Fibroblast of villous mesenchyme (primary cell): ENCODE data around the gene LIN7C. TPM values are rescaled to one million over a fixed set of nuclear protein-coding genes. Genes with fewer than 3 reads are reported as not detected.

Source experiments
- DNase-seq: peaks from one replicate; pipeline ENCODE4 v3.0.0-alpha.2; 2010; ENCODE audit warnings: low read depth
- H3K4me3 ChIP-seq: 2 replicates; pipeline ENCODE4 v1.5.1; 2011; ENCODE audit warnings: low read depth, mild to moderate bottlenecking, low read length
- CTCF ChIP-seq: IDR thresholded peaks from 2 replicates; pipeline ENCODE4 v1.5.1; 2012; ENCODE audit warnings: low read depth, mild to moderate bottlenecking, low read length; ENCODE audit not compliant: insufficient read depth
- total RNA-seq: library from RNA; depleted of rRNA; stranded (reverse); fragments of >200 nt; gene quantifications from 2 replicates; pipeline ENCODE4 v1.2.3, GENCODE V29; 2012

Gene LIN7C
- total RNA-seq, 1 donor: 91.1 TPM

- no peak overlapping the region for H3K4me3 ChIP-seq
- DNase-seq: no peak
- no peak for TF ChIP-seq CTCF
These were observed 6.8 kb upstream of the LIN7C start for GRCh38 chr11:27513389-27513788.

- TF ChIP-seq CTCF: no peak
- DNase-seq: no peak
- H3K4me3 ChIP-seq: no peak overlapping the region
These were observed 5.7 kb upstream of the LIN7C start for GRCh38 chr11:27512238-27512637.

- TF ChIP-seq CTCF: no peak
- H3K4me3 ChIP-seq: no peak overlapping the region
- no peak for DNase-seq
These were observed 3.3 kb upstream of the LIN7C start for GRCh38 chr11:27509908-27510307.

DNA sequence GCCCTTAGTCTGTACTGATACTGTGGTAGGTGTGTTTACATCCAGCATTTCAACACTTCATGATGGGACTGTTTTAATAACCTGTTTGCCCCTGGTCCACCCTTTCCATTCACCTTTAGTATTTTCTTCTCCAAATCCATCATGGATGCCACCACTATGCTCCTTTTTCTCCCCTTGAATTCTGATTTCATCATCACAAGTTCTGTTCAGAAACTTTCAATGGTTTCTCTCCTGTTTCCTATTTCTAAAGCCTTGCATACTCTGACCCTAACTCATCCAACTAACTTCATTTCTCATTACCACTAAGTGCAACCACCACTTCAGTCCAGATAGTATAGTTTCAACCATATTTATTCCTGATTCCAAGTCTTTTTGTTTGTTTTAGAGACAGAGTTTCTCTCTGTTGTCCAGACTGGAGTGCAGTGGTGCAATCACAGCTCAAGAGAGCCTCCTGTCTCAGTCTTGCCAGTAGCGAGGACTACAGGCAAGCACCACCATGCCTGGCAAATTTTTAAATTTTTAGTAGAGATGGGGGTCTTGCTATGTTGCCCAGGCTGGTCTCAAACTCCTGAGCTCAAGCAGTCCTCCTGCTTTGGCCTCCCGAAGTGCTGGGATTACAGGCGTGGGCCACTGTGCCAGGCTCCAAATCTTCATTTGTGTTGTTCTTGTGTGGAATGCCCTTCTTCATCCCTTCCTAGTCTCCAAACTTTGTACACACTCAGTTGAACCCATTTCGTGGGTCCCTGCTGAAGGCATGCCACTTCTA is 1.2 kb upstream of the LIN7C start:
- no peak for DNase-seq
- peak overlapping the region; percentile 83 for H3K4me3 ChIP-seq
- TF ChIP-seq CTCF: no peak

DNA sequence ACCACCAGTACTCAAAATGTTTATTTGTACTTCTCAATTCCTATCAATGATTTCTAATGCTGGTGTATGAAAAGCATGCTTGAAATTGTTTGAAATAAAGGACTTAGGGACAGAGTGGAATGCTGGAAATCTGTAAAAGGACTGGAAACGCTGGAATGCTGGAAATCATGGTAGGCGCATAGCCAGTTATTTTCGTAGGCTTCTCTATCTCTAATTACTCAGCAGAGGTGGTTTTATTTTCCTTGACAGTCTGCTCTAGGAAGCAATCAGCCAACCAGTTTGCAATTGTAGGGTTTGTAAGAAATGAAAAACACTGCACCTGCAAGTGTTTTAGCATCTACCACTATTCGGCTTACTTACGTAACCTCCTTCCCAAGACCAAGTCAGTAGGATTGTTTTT is 788 bp downstream of the LIN7C start:
- peak overlapping the region; percentile 83 for H3K4me3 ChIP-seq
- TF ChIP-seq CTCF: no peak
- DNase-seq: no peak

DNA sequence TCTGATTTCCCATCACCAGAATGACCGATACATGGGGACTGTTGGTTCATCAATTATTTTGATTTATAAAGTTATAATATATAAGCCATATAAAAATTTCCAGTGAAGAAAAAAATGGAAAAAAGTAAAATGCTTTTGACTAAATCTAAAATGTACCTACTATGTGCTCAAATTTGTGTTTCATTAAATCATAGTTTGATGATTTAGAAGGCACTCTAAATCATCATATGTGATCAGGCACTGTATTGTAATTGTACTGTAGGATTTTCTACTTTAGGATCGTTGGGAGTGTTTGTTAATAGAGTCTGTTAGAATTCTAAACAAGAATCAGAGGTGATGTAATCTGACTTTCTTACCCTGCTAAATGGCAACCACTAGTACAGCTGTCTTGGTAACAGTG is 2.4 kb downstream of the LIN7C start:
- no peak overlapping the region for H3K4me3 ChIP-seq
- DNase-seq: no peak
- TF ChIP-seq CTCF: no peak

GRCh38 chr11:27501100-27501499 is 5.5 kb downstream of the LIN7C start:
- no peak for TF ChIP-seq CTCF
- DNase-seq: no peak

More at GRCh38 chr11:27501100-27501499, 5.5 kb downstream of the LIN7C start:
- no peak overlapping the region for H3K4me3 ChIP-seq
